DMS53 treated with DMSO at 0.1 percent for 48 hours (cell line): ENCODE data around the gene AGAP3.

ENCODE experiments used
- DNase-seq: peaks from one replicate; lab custom pipeline; 2025; ENCODE audit not compliant: unreplicated experiment; lab: John Stamatoyannopoulos, UW

Gene AGAP3

GRCh38 chr7:151107882-151108281, 21.6 kb downstream of the AGAP3 start:
- DNase-seq, result no peak

DNA sequence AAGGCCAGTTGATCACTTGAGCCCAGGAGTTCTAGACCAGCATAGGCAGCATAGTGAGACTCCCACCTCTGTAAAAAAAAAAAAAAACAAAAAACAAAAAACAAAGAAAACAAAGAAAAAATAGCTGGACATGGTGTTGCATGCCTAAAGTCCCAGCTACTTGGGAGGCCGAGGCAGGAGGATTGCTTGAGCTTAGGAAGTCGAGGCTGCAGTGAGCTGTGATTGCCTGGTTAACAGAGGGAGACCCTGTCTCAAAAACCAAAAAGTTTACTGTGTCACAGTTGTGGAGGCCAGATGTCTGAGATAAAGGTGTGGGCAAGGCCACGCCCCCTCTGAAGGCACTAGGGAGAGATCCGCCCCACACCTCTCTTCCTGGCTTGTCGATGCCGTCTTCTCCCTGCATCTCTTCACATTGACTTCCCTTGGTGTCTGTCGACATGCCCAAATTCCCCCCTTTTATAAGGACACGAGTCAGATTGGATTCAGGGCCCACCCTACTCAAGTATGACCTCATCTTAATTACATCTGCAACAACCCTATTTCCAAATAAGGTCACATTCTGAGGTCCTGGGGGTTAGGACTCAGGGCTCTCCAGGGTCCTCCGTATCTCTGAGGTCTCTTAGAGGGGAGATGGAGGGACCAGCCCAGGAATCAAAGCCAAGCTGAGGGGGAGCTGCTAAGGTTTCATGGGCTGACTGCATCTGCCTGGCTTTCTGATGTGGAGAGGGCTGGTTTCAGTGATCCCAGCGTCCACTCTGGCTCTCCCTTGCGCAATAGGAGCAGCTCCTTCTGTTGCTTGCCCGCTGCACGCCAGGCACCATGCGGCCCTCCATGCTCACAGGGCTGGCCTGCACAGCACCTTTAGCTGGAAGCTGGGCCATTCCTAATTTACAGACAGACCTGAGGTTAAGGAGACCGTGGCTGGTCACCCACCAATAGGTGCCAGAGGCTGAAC, 23.1 kb downstream of the AGAP3 start:
- DNase-seq, result no peak

DNA sequence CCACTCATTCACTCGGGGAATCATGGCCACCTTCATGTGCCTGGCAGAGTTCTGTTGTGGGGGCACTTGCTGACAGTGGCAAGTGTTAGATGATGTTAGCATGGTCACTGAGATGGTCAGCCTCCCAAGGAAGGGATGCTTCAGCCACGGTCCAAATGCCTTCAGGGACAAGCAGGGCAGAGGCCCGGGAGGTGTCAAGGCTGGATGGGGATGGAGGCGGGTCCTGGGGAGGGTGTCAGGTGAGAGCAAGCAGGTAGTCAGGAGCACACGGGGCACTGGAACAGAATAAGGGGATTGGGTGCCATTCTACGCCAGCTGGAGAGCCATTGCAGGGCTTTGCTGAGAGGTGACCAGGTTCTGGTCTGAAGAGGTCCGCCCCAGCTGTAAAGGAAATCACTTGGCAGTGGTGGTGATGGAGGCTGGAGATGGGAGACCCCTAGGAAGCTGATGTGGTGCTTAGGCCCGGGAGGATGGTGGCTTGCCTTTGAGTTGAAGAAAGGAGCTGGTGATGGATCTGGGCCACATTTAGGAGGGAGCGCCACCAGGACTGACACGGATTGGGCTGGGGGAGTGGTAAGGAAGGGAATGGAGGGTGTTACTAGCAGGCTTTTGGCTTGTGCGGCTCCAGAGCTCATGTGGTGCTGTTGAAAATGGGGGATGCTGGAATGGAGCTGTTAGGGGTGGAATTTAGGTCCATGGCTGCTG, 24.1 kb downstream of the AGAP3 start:
- DNase-seq, result no peak

DNA sequence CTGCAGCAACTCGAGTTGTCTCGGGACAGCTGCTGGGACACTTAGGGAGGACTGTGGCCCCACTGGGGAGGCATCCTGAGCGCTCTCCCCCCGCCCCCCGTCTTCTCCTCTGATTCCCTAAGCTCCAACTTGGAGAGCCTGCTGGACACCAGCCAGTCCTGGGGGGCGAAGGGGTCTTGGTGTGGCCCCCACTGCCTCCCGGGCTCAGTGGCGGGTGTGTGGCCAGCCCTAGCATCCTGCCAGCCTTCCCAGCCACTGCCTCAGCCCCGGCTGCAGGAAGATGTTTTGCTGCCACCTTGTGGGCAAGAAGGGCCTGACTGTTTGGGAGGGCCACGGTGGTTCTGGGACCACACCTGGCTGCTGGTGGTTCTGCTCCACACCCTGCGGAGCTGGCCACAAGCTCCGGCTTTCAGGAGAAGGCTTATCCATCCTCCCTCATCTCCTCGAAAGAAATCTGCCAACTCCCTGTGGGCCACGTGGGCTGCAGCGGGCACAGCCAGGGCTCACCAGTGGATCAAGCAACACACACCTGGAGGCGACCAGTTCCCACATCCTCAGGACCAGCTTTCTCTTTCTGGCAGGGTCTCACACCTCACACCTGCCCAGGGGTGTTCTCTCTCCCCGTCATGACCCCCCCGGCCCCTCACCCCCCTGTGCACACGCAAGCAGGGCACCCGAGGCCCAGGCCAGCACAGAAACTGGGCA, 24.8 kb downstream of the AGAP3 start:
- DNase-seq, result peak; percentile 66

DNA sequence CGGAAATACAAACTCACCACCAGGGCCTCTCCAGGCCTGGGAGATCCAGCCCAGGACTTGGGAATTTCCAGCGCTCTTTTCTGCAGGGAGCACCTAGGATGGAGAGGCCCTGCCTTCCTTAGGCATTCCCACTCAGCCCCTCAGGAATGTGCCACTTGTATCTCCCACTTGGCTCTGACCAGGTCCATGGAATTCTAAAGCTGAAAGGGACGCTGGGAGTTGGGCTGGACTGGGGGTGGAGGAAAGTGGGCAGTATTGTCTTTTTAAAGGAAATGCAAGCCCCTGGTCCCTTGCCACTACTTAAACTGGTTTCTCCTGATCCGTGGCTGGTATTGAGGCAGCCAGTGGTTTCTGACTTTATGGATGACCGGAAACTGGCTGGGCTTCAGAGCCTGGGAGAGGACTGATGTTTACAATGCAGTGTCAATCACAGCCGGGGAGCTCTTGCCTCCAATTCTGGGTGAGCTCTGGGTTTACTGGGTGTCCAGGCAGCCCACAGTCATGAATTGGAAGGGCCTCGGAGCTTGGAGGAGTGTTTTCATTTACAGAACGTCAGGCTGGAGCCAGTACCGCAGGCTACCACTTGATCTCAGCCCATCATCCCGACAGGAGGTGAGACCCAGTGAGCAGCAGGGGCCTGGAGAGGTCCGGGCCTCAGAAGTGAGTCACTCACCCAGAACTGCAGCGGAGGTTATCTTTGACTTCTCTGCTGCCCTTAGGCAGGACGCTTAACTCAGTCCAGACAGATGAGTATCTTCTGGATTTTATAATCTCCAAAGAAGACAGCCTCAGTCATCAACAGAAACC, 27.3 kb downstream of the AGAP3 start:
- DNase-seq, result no peak

GRCh38 chr7:151114151-151115090, 28.1 kb downstream of the AGAP3 start:
- DNase-seq, result no peak

DNA sequence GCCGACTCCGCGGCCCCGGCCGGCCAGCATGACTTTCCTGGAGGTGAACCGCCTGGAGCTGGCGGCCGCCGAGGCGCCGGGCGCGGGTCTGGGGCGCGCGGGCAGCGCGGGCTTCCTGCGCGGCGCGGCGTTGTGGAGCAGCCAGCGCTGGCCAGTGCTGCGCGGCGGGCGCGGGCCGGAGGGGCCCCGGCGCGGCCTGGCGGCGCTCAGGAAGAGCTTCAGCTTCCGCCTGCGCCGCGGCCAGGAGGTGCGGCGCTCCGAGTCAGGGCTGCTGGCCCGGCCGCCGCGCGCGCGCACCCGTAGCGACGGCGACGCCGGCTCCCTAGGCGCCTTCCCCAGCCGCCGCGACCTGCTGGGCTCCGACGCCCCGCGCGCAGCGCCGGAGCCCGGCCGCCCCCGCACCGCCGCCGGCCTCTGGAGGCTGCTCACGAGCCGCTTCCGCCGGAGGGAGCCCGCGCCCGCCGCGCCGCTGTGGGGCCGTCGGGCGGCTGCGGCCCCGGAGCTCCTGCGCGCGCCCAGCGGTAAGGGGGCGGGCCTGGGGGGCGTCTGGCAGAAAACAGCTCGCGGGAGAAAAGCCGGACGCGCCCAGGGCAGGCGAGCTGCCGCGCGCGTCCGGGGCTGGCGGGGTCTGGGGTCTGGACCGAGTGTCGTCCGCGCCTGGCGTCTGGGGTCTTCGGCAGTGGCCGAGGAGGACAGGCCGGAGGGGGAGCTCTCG, 29.0 kb downstream of the AGAP3 start:
- DNase-seq, result no peak

DNA sequence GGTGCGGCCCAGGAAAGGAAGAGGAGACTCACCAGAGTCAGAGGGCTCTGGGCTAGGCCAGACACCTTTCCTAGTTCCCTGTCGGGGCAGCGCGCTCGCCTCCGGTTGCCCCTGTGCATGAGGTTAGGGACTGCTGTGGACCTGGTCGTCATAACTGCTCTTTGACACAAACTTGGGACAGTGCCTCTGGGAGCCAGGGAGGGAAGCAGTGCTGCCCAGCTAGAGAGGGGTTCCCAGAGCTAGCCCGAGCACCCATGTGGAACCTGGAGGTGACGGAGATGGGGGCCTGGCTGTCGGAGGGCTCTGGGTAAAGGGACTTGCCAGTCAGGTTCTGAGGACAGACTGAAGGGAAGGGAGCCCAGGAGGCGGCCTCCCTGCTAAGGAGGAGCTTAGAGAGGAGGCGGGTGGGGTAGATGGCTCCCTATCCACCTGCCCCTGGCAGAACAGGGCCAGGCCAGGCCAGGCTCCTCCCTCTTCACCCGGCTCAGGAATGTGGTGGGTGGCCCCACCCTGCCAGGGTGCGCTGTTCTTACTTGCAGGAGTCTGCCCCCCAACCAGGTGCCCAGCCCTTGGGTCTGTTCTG, 29.7 kb downstream of the AGAP3 start:
- DNase-seq, result no peak

GRCh38 chr7:151116603-151117440, 30.5 kb downstream of the AGAP3 start:
- no peak for DNase-seq

GRCh38 chr7:151117565-151117964, 31.3 kb downstream of the AGAP3 start:
- no peak for DNase-seq

GRCh38 chr7:151118108-151119054, 32.1 kb downstream of the AGAP3 start:
- DNase-seq, result no peak

DNA sequence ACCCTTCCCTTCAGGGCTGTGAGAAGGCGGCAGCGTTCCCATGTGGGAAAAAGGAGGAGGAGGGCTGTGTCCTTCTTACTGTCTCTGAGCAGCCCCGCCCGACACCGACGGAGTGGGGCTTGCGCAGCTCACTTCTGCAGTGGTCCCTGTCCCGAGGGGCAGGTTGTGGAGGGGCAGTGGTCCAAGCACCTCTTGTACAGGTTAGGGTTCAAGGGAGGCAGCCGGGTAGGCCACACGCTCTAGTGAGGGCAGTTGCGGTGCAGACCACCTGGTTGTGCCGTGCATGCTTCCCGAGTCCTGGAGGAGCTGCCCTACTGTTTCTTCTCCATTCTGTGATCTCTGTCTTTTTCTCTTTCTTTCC, 32.8 kb downstream of the AGAP3 start:
- no peak for DNase-seq

DNA sequence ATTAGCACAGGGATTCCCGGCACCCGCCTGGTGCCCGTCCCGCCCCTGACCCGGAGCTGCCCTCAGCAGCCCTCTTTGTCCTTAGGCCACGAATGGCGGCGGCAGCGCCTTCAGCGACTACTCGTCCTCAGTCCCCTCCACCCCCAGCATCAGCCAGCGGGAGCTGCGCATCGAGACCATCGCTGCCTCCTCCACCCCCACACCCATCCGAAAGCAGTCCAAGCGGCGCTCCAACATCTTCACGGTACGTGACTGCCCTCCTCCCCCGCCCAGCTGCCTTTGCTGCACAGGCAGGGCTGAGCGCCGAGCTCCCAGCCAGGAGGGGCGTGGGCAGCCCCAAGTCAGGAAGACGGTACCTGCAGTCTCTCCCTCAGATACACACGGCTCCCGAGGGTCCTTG, 33.6 kb downstream of the AGAP3 start:
- no peak for DNase-seq

- DNase-seq, result no peak
Measured at GRCh38 chr7:151120896-151121295, 34.6 kb downstream of the AGAP3 start.

DNA sequence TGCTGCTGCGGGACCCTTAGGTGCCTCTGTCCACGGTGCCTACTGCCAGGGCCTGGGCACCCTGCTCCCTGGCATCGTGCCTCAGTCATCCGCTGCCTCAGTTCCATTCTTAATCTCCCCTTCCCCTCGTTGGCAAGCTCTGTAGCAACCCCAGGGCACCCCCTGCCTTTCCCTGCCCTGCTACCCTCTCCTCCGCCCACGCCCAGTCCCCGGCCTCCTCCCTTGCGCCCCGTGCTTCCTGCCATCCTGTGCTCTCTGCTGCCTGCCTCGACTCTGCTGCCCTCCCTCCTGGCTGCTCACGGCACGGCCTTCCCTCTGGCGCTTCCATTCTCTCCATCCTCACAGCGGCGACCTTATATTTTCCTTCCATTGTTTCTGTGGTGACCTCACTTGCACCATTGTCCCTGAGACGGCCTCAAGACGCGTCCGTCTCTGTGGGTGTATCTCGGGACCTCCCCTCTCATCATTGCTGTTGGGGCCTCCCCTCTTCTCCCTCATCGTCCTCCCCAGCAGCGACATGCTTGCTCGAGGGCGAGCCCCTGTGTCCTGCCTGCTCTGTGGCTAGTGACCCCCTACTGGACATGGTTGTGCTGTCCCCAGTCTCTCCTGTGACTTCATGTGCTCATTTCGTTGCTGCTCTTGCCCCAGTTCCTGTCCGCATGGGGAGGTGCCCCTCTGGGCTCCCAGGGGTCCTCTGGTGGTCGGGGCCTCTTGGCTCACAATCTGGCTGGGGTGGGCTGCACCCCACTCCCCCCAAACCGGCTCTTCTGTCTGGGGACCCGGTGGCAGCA, 35.3 kb downstream of the AGAP3 start:
- no peak for DNase-seq

- DNase-seq, result no peak
Measured at GRCh38 chr7:151122276-151122675, 36.0 kb downstream of the AGAP3 start.
